Kidney (tissue), 14 donors: ENCODE results near the gene TMEM51. TPM values are rescaled to one million over a fixed set of nuclear protein-coding genes. Genes with fewer than 3 reads are reported as not detected.
A peak's percentile ranks its signal among the peaks of the same experiment; 100 is the strongest.

Experiments
- DNase-seq, 5 donors: peaks; one replicate each; pipeline ENCODE4 v3.0.0-alpha.2; 2013 to 2020
- FAIRE-seq: peaks from 2 replicates; lab custom pipeline; 2012; peaks lifted over from hg19 to GRCh38; lab: Jason Lieb, UNC
- H3K27ac ChIP-seq, 2 donors: one replicate each; pipeline ENCODE4 v1.7.0; 2013; ENCODE audit warnings: low read depth in 2 of 2, low read length in 2 of 2, inconsistent platforms in 1 of 2
- H3K27me3 ChIP-seq: one replicate; pipeline ENCODE4 v1.7.1; 2013; ENCODE audit warnings: low read length, inconsistent platforms; ENCODE audit not compliant: control insufficient read depth, insufficient read depth
- H3K36me3 ChIP-seq, 3 donors: one replicate each; pipeline versions ENCODE4 v1.7.0 to v1.7.1; 2013; ENCODE audit warnings: low read length in 3 of 3, control low read depth in 1 of 3, inconsistent platforms in 1 of 3; ENCODE audit not compliant: insufficient read depth in 3 of 3, control insufficient read depth in 2 of 3
- H3K4me1 ChIP-seq, 3 donors: one replicate each; pipeline versions ENCODE4 v1.7.0 to v1.7.1; 2013; ENCODE audit warnings: low read length in 3 of 3, inconsistent platforms in 1 of 3, low read depth in 1 of 3; ENCODE audit not compliant: control insufficient read depth in 2 of 3, insufficient read depth in 2 of 3
- H3K4me3 ChIP-seq, 3 donors: one replicate each; pipeline versions ENCODE4 v1.7.0 to v1.8.1; 2013; ENCODE audit warnings: low read length in 3 of 3, control low read depth in 1 of 3, inconsistent platforms in 1 of 3
- H3K9ac ChIP-seq, 3 donors: one replicate each; pipeline versions ENCODE4 v1.7.0 to v1.7.1; 2013; ENCODE audit warnings: low read length in 3 of 3, control low read depth in 1 of 3, inconsistent platforms in 1 of 3
- H3K9me3 ChIP-seq, 3 donors: one replicate each; pipeline versions ENCODE4 v1.7.0 to v1.7.1; 2013; ENCODE audit warnings: low read length in 3 of 3, control low read depth in 1 of 3, inconsistent platforms in 1 of 3; ENCODE audit not compliant: control insufficient read depth in 2 of 3, insufficient read depth in 1 of 3
- intact Hi-C: fragments of 100-400 bp; cut with DNase I; formaldehyde crosslinking; loops from one replicate; pipeline ENCODE4 v1.11.1; 2022
- polyA plus RNA-seq: library from polyadenylated mRNA; stranded (reverse); fragments of 350-450 nt; fragmentation: Illumina TruSeq; extraction: RNeasy Lipid Tissue Mini Kit (QIAGEN cat#74804); gene quantifications from one replicate; pipeline ENCODE4 v1.2.3, GENCODE V29; 2014; ENCODE audit warnings: low read depth, low replicate concordance; ENCODE audit not compliant: insufficient read depth
- total RNA-seq: library from RNA; stranded (reverse); fragmentation: NEBNext Ultra II Directional; extraction: Animal tissue kit (Norgen Biotek cat#: 25700); gene quantifications from one replicate; pipeline ENCODE4 v1.2.1, GENCODE V29; 2021
- TF ChIP-seq, protein P1 (sequence below): IDR thresholded peaks from 3 replicates; pipeline ENCODE4 v1.5.1; 2012; ENCODE audit warnings: mild to moderate bottlenecking, moderate library complexity, borderline replicate concordance; ENCODE audit not compliant: insufficient read depth; ENCODE audit errors: extremely low read depth
- donor health status: control.
- donor health status: control.
- donor health status: control.
- donor health status: control.
- donor health status: control.
- donor health status: DM: yes; HTN: yes; CAD: no.
- donor health status: Normal renal cell carcinoma (clear cell type).

Gene TMEM51
- total and polyA plus RNA-seq, 2 donors from 2014 or later: 38.1 to 48.4 TPM

GRCh38 chr1:15210651-15211375 lies 57.3 kb downstream of the TMEM51 start:
- intact Hi-C loops: no loop called here
- H3K4me1 ChIP-seq: peaks cover 9 to 55% (median 49%) of the 10 kb centered on the region in 3 donors
- no peak overlapping the region for H3K9ac ChIP-seq
- no peaks in the 10 kb centered on the region for H3K27me3 ChIP-seq
- TF ChIP-seq, protein P1, sequence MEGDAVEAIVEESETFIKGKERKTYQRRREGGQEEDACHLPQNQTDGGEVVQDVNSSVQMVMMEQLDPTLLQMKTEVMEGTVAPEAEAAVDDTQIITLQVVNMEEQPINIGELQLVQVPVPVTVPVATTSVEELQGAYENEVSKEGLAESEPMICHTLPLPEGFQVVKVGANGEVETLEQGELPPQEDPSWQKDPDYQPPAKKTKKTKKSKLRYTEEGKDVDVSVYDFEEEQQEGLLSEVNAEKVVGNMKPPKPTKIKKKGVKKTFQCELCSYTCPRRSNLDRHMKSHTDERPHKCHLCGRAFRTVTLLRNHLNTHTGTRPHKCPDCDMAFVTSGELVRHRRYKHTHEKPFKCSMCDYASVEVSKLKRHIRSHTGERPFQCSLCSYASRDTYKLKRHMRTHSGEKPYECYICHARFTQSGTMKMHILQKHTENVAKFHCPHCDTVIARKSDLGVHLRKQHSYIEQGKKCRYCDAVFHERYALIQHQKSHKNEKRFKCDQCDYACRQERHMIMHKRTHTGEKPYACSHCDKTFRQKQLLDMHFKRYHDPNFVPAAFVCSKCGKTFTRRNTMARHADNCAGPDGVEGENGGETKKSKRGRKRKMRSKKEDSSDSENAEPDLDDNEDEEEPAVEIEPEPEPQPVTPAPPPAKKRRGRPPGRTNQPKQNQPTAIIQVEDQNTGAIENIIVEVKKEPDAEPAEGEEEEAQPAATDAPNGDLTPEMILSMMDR: no peak
- peak overlapping the region in 1 of 2 donors; percentile 18 for H3K27ac ChIP-seq
- peaks cover 0 to 6% (median 4%) of the 10 kb centered on the region in 3 donors for H3K36me3 ChIP-seq
- no peaks in the 10 kb centered on the region for H3K9me3 ChIP-seq
- no peak for FAIRE-seq
- no peak for DNase-seq
- no peak overlapping the region for H3K4me3 ChIP-seq

DNA sequence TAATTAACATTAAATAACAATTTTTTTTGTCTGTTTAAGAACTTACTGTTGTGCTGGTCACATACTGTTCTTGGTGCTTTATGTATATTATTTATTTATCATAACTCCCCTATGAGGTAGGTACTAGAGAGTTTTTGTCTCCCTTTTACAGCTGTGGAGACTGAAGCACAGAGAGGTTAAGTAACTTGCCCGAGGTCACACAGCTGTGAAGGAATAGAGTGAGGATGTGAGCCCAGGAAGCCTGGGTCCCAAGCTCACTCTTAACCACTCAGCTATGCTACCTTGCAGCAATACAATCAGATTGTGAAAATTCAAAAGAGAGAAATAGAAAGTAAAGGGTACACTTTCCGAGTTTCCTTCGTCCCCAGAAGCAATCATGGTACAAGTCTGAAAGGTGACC lies 57.9 kb downstream of the TMEM51 start:
- FAIRE-seq: no peak
- no peak for DNase-seq
- Histone ChIP-seq H3K27me3 (no peaks in the 10 kb centered on the region), H3K27ac (no peak overlapping the region), H3K4me1 (peaks cover 9 to 49% (median 45%) of the 10 kb centered on the region in 3 donors), H3K36me3 (peaks cover 0 to 7% (median 4%) of the 10 kb centered on the region in 3 donors), H3K4me3 (no peak overlapping the region), H3K9ac (no peak overlapping the region), H3K9me3 (no peaks in the 10 kb centered on the region)
- intact Hi-C loops: no loop called here
- TF ChIP-seq, protein P1: no peak

DNA sequence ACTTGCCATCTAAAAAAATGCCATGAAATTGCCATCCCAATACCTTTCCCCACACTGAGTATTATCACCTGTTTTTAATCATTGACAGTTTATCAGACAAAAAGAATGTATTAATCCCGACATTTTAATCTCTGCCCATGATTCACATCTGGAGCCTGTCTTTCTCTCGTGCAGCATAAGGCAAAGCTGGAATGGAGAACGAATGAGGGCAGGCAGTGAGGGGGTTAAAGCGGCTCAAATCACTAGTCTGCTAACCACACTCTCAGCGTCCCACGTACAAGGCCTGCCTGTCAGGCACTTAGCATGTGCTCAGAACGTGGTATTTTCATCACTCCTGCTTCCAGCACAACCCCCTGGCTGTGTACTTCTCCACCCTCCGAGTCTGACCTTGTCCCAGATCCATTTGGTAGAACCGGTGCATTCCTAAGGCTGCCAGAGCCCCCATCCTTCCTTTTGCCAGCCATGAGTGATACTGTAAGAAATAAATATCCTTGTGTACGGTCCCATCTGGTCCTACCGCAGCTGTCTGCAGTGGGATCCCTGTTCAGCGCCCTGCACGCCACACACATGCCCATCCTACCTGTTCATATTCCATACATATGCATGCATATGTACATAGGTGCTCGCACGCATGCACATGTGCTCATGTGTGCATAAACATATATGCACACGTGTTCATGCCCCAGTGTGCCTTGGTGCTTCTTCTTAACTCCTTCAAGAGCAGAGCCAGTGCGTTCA lies 58.8 kb downstream of the TMEM51 start:
- DNase-seq: no peak
- intact Hi-C loops: no loop called here

More for the DNA sequence above, 58.8 kb downstream of the TMEM51 start:
- Histone ChIP-seq H3K36me3 (peaks cover 0 to 10% (median 4%) of the 10 kb centered on the region in 3 donors), H3K4me1 (peaks cover 9 to 41% (median 36%) of the 10 kb centered on the region in 3 donors), H3K27me3 (no peaks in the 10 kb centered on the region), H3K9ac (peak overlapping the region in 1 of 3 donors; percentile 5), H3K4me3 (no peak overlapping the region), H3K9me3 (no peaks in the 10 kb centered on the region), H3K27ac (peak overlapping the region; percentile 26 to 40)
- no peak for FAIRE-seq
- TF ChIP-seq, protein P1: no peak
